PC-9 (cell line): Measurements from ENCODE around the gene SFSWAP.

Experiments
- EZH2 ChIP-seq: fragments of 200-600 bp; sonication (generic); IDR thresholded peaks from 2 replicates; pipeline ENCODE4 v1.8.0; 2017; ENCODE audit warnings: antibody characterized with exemption, low read depth
- TF ChIP-seq, protein P1 (sequence below): fragments of 200-600 bp; sonication (generic); conservative IDR thresholded peaks from 2 replicates; pipeline ENCODE4 v1.6.1; 2017; ENCODE audit warnings: mixed run types, antibody characterized with exemption, mild to moderate bottlenecking, moderate library complexity

DNA sequence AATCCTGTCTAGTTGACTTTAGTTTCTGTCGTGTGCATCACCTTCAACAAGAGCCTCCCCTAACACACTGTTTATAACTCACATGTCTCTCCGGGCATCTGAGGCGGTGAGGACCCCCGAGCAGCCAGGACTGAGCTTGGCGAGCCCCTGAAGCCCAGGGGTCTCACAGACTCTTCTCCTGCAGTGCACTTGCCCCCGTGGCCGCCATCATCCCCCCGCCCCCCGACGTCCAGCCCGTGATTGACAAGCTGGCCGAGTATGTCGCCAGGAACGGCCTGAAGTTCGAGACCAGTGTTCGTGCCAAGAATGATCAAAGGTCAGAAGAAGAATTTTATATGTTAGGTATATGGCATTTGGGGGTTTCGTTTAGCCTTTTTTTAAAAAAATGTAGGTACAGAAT, 43.3 kb downstream of the SFSWAP start:
- TF ChIP-seq, protein P1, sequence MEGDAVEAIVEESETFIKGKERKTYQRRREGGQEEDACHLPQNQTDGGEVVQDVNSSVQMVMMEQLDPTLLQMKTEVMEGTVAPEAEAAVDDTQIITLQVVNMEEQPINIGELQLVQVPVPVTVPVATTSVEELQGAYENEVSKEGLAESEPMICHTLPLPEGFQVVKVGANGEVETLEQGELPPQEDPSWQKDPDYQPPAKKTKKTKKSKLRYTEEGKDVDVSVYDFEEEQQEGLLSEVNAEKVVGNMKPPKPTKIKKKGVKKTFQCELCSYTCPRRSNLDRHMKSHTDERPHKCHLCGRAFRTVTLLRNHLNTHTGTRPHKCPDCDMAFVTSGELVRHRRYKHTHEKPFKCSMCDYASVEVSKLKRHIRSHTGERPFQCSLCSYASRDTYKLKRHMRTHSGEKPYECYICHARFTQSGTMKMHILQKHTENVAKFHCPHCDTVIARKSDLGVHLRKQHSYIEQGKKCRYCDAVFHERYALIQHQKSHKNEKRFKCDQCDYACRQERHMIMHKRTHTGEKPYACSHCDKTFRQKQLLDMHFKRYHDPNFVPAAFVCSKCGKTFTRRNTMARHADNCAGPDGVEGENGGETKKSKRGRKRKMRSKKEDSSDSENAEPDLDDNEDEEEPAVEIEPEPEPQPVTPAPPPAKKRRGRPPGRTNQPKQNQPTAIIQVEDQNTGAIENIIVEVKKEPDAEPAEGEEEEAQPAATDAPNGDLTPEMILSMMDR = no peak
- no peak for TF ChIP-seq EZH2
